Activated T-cell treated with anti-CD3 and anti-CD28 coated beads for 24 hours (primary cell): ENCODE data around the gene KCNJ1.

Source experiments
- DNase-seq: peaks from one replicate; pipeline ENCODE4 v3.0.0-alpha.2; 2020; ENCODE audit warnings: low read depth

KCNJ1 gene

GRCh38 chr11:128822130-128822529 lies 45.0 kb downstream of the KCNJ1 start:
- DNase-seq: no peak

GRCh38 chr11:128821556-128821955 lies 45.5 kb downstream of the KCNJ1 start:
- no peak for DNase-seq

- no peak for DNase-seq
These were observed 47.9 kb downstream of the KCNJ1 start for GRCh38 chr11:128819198-128819597.

- no peak for DNase-seq
These were observed 52.0 kb downstream of the KCNJ1 start for GRCh38 chr11:128814856-128815705.

GRCh38 chr11:128813729-128814128 lies 53.4 kb downstream of the KCNJ1 start:
- no peak for DNase-seq

- DNase-seq: no peak
These were observed 56.1 kb downstream of the KCNJ1 start for GRCh38 chr11:128810784-128811514.

GRCh38 chr11:128809128-128809527 lies 58.0 kb downstream of the KCNJ1 start:
- DNase-seq: no peak

GRCh38 chr11:128807909-128808308 lies 59.2 kb downstream of the KCNJ1 start:
- no peak for DNase-seq

GRCh38 chr11:128806506-128807261 lies 60.4 kb downstream of the KCNJ1 start:
- DNase-seq: no peak

- DNase-seq: no peak
These were observed 62.6 kb downstream of the KCNJ1 start for GRCh38 chr11:128804481-128804880.

- no peak for DNase-seq
These were observed 63.4 kb downstream of the KCNJ1 start for GRCh38 chr11:128803449-128804245.

- no peak for DNase-seq
These were observed 64.1 kb downstream of the KCNJ1 start for GRCh38 chr11:128803011-128803410.

- DNase-seq: no peak
These were observed 64.6 kb downstream of the KCNJ1 start for GRCh38 chr11:128802358-128802981.

- DNase-seq: no peak
These were observed 66.2 kb downstream of the KCNJ1 start for GRCh38 chr11:128800871-128801417.

- no peak for DNase-seq
These were observed 70.8 kb downstream of the KCNJ1 start for GRCh38 chr11:128796270-128796669.

- no peak for DNase-seq
These were observed 76.9 kb downstream of the KCNJ1 start for GRCh38 chr11:128790196-128790595.

- DNase-seq: no peak
These were observed 77.5 kb downstream of the KCNJ1 start for GRCh38 chr11:128789497-128790150.
